H1 (cell line): Measurements from ENCODE around the gene CD37. TPM values are rescaled to one million over a fixed set of nuclear protein-coding genes. Genes with fewer than 3 reads are reported as not detected.

Experiments used
- CTCF ChIA-PET: fragments of 300-600 bp; sonication (Branson Sonifier 250); formaldehyde crosslinking; loops from one replicate; lab custom pipeline; 2021; ENCODE audit not compliant: partially characterized antibody; lab: Charles Lee
- POLR2A ChIA-PET: fragments of 300-600 bp; sonication (Branson Sonifier 250); formaldehyde crosslinking; loops from one replicate; lab custom pipeline; 2021; ENCODE audit warnings: inconsistent platforms; ENCODE audit not compliant: partially characterized antibody; lab: Charles Lee
- DNase-seq, 2 experiments: peaks; one replicate each; pipeline versions ENCODE4 v3.0.0 to v3.0.0-alpha.2; 2010 to 2022; ENCODE audit warnings: low spot score in 2 of 2, low read depth in 1 of 2, mixed read lengths in 1 of 2
- FAIRE-seq: peaks from 2 replicates; lab custom pipeline; 2011; peaks lifted over from hg19 to GRCh38; lab: Jason Lieb, UNC
- H2AFZ ChIP-seq: 2 replicates; pipeline ENCODE4 v1.8.1; 2012; ENCODE audit warnings: low read length, inconsistent platforms
- H2AK5ac ChIP-seq: 2 replicates; pipeline ENCODE4 v1.6.1; 2013; ENCODE audit warnings: low read depth, low read length
- H2BK120ac ChIP-seq: replicated peaks from 2 replicates; pipeline ENCODE3; 2013; ENCODE audit warnings: low read depth, low read length, inconsistent platforms
- H2BK12ac ChIP-seq: 2 replicates; pipeline ENCODE4 v1.6.1; 2013; ENCODE audit warnings: low read depth, low read length
- H2BK15ac ChIP-seq: 2 replicates; pipeline ENCODE4 v1.6.1; 2013; ENCODE audit warnings: low read length
- H2BK20ac ChIP-seq: 2 replicates; pipeline ENCODE4 v1.6.1; 2013; ENCODE audit warnings: low read length
- H2BK5ac ChIP-seq: 2 replicates; pipeline ENCODE4 v1.6.1; 2013; ENCODE audit warnings: low read depth, low read length
- H3K14ac ChIP-seq: 2 replicates; pipeline ENCODE4 v1.6.1; 2013; ENCODE audit warnings: inconsistent platforms; ENCODE audit not compliant: insufficient read length
- H3K18ac ChIP-seq: 2 replicates; pipeline ENCODE4 v1.6.1; 2013; ENCODE audit warnings: low read length; ENCODE audit errors: extremely low read depth
- H3K23ac ChIP-seq: 2 replicates; pipeline ENCODE4 v1.6.1; 2013; ENCODE audit warnings: inconsistent platforms; ENCODE audit not compliant: insufficient read length
- H3K23me2 ChIP-seq: 2 replicates; pipeline ENCODE4 v1.6.1; 2013; ENCODE audit warnings: low read depth, low read length
- H3K27ac ChIP-seq: 2 replicates; pipeline ENCODE4 v1.6.1; 2011; ENCODE audit warnings: low read depth, low read length, inconsistent platforms
- H3K27me3 ChIP-seq, 4 experiments: replicated peaks in 1 of 4; 1 replicate in 1 of 4; 2 replicates in 3 of 4; pipeline versions ENCODE4 v1.6.1 to v1.8.1; 2011 to 2013; ENCODE audit warnings: low read length in 3 of 4, mild to moderate bottlenecking in 3 of 4, inconsistent platforms in 2 of 4, mixed read lengths in 2 of 4, moderate library complexity in 1 of 4; ENCODE audit not compliant: control insufficient read depth in 3 of 4, insufficient read depth in 3 of 4; ENCODE audit errors: extremely low read depth in 1 of 4
- H3K36me3 ChIP-seq, 4 experiments: 2 replicates each; pipeline versions ENCODE4 v1.6.1 to v1.8.1; 2011 to 2013; ENCODE audit warnings: mild to moderate bottlenecking in 4 of 4, low read length in 3 of 4, moderate library complexity in 2 of 4, control low read depth in 1 of 4, inconsistent platforms in 1 of 4; ENCODE audit not compliant: insufficient read depth in 4 of 4, control insufficient read depth in 2 of 4
- H3K4ac ChIP-seq: replicated peaks from 2 replicates; pipeline ENCODE3; 2013; ENCODE audit warnings: low read length, low read depth, mixed read lengths, inconsistent platforms; ENCODE audit not compliant: insufficient read length
- H3K4me1 ChIP-seq, 4 experiments: replicated peaks in 1 of 4; 1 replicate in 1 of 4; 2 replicates in 3 of 4; pipeline versions ENCODE4 v1.6.1 to v1.8.1; 2011 to 2013; ENCODE audit warnings: low read length in 3 of 4, inconsistent platforms in 2 of 4, mixed read lengths in 1 of 4; ENCODE audit not compliant: insufficient read depth in 4 of 4, control insufficient read depth in 3 of 4
- H3K4me2 ChIP-seq, 2 experiments: 2 replicates each; pipeline versions ENCODE4 v1.6.1 to v1.8.1; 2011 to 2013; ENCODE audit warnings: low read depth in 2 of 2, low read length in 2 of 2, control low read depth in 1 of 2, inconsistent platforms in 1 of 2, mild to moderate bottlenecking in 1 of 2; ENCODE audit not compliant: insufficient read depth in 1 of 2
- H3K4me3 ChIP-seq, 4 experiments: fragments of 200-600, 300-600 bp in 1 of 4; sonication (generic), shearing (Covaris generic), sonication (Bioruptor Twin) in 1 of 4; 2 replicates each; pipeline versions ENCODE4 v1.5.1 to v1.8.1; 2011 to 2016; ENCODE audit warnings: low read length in 4 of 4, low read depth in 3 of 4, control low read depth in 2 of 4, inconsistent platforms in 2 of 4, mild to moderate bottlenecking in 2 of 4, mixed read lengths in 1 of 4, moderate library complexity in 1 of 4; ENCODE audit not compliant: insufficient read depth in 2 of 4; ENCODE audit errors: extremely low read depth in 1 of 4
- H3K56ac ChIP-seq: replicated peaks from 2 replicates; pipeline ENCODE3; 2013; ENCODE audit warnings: low read depth, mild to moderate bottlenecking, mixed read lengths, low read length, inconsistent platforms; ENCODE audit not compliant: insufficient read length
- H3K79me1 ChIP-seq: 2 replicates; pipeline ENCODE4 v1.6.1; 2013; ENCODE audit warnings: low read depth, low read length, control low read depth
- H3K79me2 ChIP-seq, 2 experiments: 2 replicates each; pipeline versions ENCODE4 v1.6.1 to v1.8.1; 2012 to 2013; ENCODE audit warnings: low read length in 2 of 2, mild to moderate bottlenecking in 2 of 2, inconsistent platforms in 1 of 2; ENCODE audit not compliant: insufficient read depth in 2 of 2, control insufficient read depth in 1 of 2
- H3K9ac ChIP-seq, 4 experiments: replicated peaks in 1 of 4; 1 replicate in 1 of 4; 2 replicates in 3 of 4; pipeline versions ENCODE4 v1.6.1 to v1.8.1; 2011 to 2013; ENCODE audit warnings: low read depth in 3 of 4, low read length in 3 of 4, control low read depth in 2 of 4, mild to moderate bottlenecking in 2 of 4, moderate library complexity in 2 of 4, inconsistent platforms in 1 of 4; ENCODE audit errors: extremely low read depth in 1 of 4
- H3K9me3 ChIP-seq, 2 experiments: 2 replicates each; pipeline versions ENCODE4 v1.6.1 to v1.8.1; 2012 to 2013; ENCODE audit warnings: mild to moderate bottlenecking in 2 of 2, moderate library complexity in 2 of 2, control low read depth in 1 of 2, inconsistent platforms in 1 of 2, low read depth in 1 of 2, low read length in 1 of 2, mixed read lengths in 1 of 2; ENCODE audit not compliant: insufficient read depth in 2 of 2
- H4K20me1 ChIP-seq, 2 experiments: replicated peaks in 1 of 2; 2 replicates each; pipeline versions ENCODE3 to v1.8.1; 2011 to 2013; ENCODE audit warnings: inconsistent platforms in 2 of 2, low read length in 2 of 2, mild to moderate bottlenecking in 1 of 2; ENCODE audit not compliant: insufficient read depth in 2 of 2, control insufficient read depth in 1 of 2
- H4K5ac ChIP-seq: 2 replicates; pipeline ENCODE4 v1.6.1; 2013; ENCODE audit warnings: low read length, low read depth, mixed read lengths, inconsistent platforms; ENCODE audit not compliant: insufficient read length
- H4K8ac ChIP-seq: 2 replicates; pipeline ENCODE4 v1.8.0; 2013; ENCODE audit warnings: mild to moderate bottlenecking, moderate library complexity, low read length, inconsistent platforms; ENCODE audit not compliant: insufficient read depth; ENCODE audit errors: extremely low read depth
- H4K91ac ChIP-seq: replicated peaks from 2 replicates; pipeline ENCODE3; 2013; ENCODE audit warnings: low read length, mixed read lengths, inconsistent platforms; ENCODE audit not compliant: insufficient read length
- BRCA1 ChIP-seq: IDR thresholded peaks from 2 replicates; pipeline ENCODE4 v1.6.1; 2012; ENCODE audit warnings: low read depth, low read length, improper control_type of control experiment
- E2F6 ChIP-seq: IDR thresholded peaks from 2 replicates; pipeline ENCODE4 v1.6.1; 2012; ENCODE audit warnings: inconsistent platforms
- WGBS, 2 experiments: shearing (Covaris generic) in 1 of 2; methylation state at CpG; one replicate each; pipeline versions ENCODE4 v1.1.6 to v1.1.7; 2013 to 2015; ENCODE audit warnings: low lambda C conversion rate in 2 of 2, mixed read lengths in 2 of 2, inconsistent platforms in 1 of 2, low coverage in 1 of 2, missing lambda C conversion rate in 1 of 2; ENCODE audit not compliant: insufficient replicate concordance in 2 of 2, insufficient coverage in 1 of 2, insufficient read length in 1 of 2; ENCODE audit errors: extremely low coverage in 1 of 2, missing lambda C conversion rate in 1 of 2; 5-methylcytosine and 5-hydroxymethylcytosine counted together
- polyA plus RNA-seq, 7 experiments: library from polyadenylated mRNA; depleted of rRNA in 3 of 7; stranded (reverse) in 5 of 7; unstranded in 2 of 7; fragments of >200 nt in 5 of 7; fragments of 200-250 nt in 2 of 7; gene quantifications; 1 replicate in 5 of 7; 2 replicates in 1 of 7; 4 replicates in 1 of 7; pipeline versions ENCODE4 v1.2.1 to v1.2.3, GENCODE V29; 2011 to 2013; ENCODE audit warnings: missing spikeins in 2 of 7, mixed read lengths in 2 of 7
- total RNA-seq: library from RNA; stranded (reverse); fragmentation: NEBNext Ultra II Directional; extraction: Animal tissue kit (Norgen Biotek cat#: 25700); gene quantifications from 2 replicates; pipeline ENCODE4 v1.2.1, GENCODE V29; 2021

The CD37 gene
- total and polyA plus RNA-seq, 2 of the 8 experiments (the other 6 are each of a cell fraction or from before 2014, with no cell fraction given) = not detected

DNA sequence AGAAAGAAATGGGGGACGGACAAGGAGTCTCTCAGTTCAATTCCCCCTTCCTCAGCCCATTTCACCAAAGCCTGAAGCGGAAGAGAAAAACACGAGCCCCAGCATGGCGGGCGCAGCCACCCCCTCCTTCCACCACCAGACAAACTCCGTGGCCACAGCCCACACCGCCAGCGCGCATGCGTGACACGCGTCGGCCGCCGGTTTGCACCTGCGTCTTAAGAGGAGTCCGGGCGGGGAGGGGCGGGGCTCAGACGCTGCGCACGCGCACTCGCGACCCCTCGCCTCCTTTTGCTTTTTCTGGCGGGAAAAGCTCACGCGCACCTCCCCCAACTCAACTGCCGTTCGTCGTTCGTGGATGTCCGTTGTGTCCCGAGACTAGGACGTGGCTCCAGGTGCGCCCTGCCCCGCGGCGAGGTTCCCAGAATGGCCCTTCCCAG lies 52.7 kb downstream of the CD37 start, which contains the start of gene KASH5:
TSS of gene KASH5 (plus strand) at position 314 of the 437 bp plus-strand sequence. CDS start 2,635 bp downstream, outside the sequence.
- no peaks in the 10 kb centered on the region for H3K9me3 ChIP-seq
- TF ChIP-seq E2F6 (peak; percentile 80), BRCA1 (no peak)
- DNase-seq = no peak
- no peak within 1 kb of the TSS for H4K8ac ChIP-seq
- no peak within 1 kb of the TSS for H4K5ac ChIP-seq
- H4K20me1 ChIP-seq = no peaks in the 10 kb centered on the region
- H2BK20ac ChIP-seq = no peak within 1 kb of the TSS
- no peak within 1 kb of the TSS for H2BK5ac ChIP-seq
- CTCF ChIA-PET = interaction anchor here (1.0 kb wide), 1 partner anchor 43 kb away, joined by 4 read pairs; no protein-coding TSS in a partner anchor
- no peak for FAIRE-seq
- no peak within 1 kb of the TSS for H3K56ac ChIP-seq
- H3K9ac ChIP-seq = no peak within 1 kb of the TSS
- H2AK5ac ChIP-seq = no peak within 1 kb of the TSS
- H2AFZ ChIP-seq = no peak within 1 kb of the TSS
- no peaks in the 10 kb centered on the region; a peak in 2 of 7 replicates for H3K4me1 ChIP-seq
- no peaks in the 10 kb centered on the region; the same call in 1 of the 2 replicates for H3K23me2 ChIP-seq
- H3K79me2 ChIP-seq = no peaks in the 10 kb centered on the region
- H3K14ac ChIP-seq = no peak within 1 kb of the TSS
- H3K4me2 ChIP-seq = no peak within 1 kb of the TSS
- H3K36me3 ChIP-seq = no peaks in the 10 kb centered on the region
- H2BK120ac ChIP-seq = no peak within 1 kb of the TSS
- no peaks in the 10 kb centered on the region for H3K79me1 ChIP-seq
- no peak within 1 kb of the TSS for H3K18ac ChIP-seq
- no peak within 1 kb of the TSS for H3K23ac ChIP-seq
- no peak within 1 kb of the TSS for H2BK15ac ChIP-seq
- POLR2A ChIA-PET = interaction anchor here (0.6 kb wide), 1 partner anchor 21 kb away, joined by 4 read pairs; no protein-coding TSS in a partner anchor
- WGBS, 2 experiments = 97% methylated on average over 19 of the region's 40 CpGs; no CpG with 5 or more reads in 1 of the 2 experiments
- no peak within 1 kb of the TSS for H2BK12ac ChIP-seq
- H4K91ac ChIP-seq = no peak within 1 kb of the TSS
- no peak within 1 kb of the TSS for H3K27ac ChIP-seq
- no peak within 1 kb of the TSS for H3K4ac ChIP-seq
- no peaks in the 10 kb centered on the region for H3K27me3 ChIP-seq
- no peak within 1 kb of the TSS for H3K4me3 ChIP-seq
